Activated CD4-positive, alpha-beta T cell treated with anti-CD3 and anti-CD28 coated beads for 48 hours (primary cell): ENCODE measurements around the gene IRGC.
"Not testable (repeated sequence)": the region's sequence is repeated elsewhere in the genome, so short reads cannot be mapped to it uniquely, and the experiment has no call there.

Source experiments
- DNase-seq: peaks from one replicate; pipeline ENCODE4 v3.0.0-alpha.2; 2020

IRGC gene

DNA sequence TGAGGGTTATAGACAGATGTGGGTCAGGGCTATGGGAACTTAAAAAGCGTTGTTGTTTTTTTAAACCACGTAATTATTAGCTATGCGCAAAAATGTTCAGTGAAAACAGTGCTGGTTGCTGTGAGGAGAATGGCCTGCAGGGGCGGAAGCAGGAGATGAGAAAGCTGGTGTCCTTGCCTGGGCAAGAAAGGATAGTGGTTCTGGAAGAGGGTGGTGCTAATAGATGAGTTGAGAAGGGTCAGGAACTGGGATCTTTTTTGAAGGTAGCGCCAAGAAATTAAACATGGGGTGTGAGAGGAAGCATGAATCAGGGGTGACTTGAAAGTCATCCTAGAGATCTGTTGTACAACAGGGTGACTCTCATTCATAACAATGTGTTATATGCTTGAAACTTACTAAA lies 43.6 kb downstream of the IRGC start:
- no peak for DNase-seq

DNA sequence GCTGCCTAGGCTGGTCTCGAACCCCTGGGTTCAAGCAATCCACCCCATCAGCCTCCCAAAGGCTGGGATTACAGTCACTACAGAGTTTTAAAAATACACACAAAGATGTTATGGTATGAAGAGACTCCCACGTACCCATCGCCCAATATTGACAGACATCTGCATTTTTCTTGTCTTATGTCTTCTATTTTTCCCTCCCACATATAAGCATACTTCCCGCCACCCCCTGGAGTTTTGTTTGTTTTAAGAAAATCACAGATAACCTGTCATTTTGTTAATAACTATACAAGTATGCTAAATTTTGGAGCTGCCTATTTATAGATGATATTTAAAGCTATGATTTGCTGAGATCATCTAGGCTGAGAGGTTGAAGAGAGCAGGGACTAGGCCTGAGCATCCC lies 45.1 kb downstream of the IRGC start:
- no peak for DNase-seq

DNA sequence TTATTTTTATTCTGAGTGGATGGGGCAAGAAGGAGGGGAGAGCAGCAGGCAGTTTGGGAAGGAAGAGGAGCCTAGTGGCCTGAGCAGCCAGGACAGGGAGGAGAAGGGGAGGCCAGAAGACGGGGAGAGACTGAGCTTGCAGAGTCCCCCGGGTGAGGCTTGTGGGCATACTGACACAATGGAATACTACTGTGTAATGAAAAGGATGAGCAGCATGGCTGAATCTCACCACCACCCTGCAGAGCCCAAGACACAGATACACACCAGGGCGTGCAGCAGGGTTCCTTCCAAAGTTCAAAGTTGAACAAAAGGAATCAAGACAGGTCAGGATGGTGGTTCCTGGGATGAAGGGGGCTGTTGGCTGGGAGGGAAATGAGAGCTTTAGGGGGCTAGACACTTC lies 46.9 kb downstream of the IRGC start:
- DNase-seq = no peak

DNA sequence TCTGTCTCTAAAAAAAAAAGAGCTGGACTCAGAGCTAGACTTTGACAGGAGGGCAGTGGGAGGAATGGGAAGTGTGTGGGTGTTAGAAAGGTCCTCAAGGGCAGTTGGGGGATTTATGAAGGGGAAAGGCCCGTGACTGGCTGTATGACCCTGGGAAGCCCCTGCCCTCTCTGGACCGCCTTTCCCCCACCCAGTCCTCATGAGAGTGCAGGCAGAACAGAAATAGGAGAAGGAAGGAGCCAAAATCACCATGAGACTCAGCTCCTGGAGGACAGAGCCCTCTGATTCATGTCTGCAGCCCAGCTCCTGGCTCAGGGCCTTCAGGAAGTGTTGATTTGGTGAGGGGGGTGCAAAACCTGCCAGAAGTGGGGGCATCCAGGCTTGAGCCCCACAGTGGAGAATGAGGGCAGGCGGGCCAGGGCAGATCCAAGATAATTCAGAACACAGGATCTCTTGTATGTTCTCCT lies 47.6 kb downstream of the IRGC start:
- DNase-seq = no peak

DNA sequence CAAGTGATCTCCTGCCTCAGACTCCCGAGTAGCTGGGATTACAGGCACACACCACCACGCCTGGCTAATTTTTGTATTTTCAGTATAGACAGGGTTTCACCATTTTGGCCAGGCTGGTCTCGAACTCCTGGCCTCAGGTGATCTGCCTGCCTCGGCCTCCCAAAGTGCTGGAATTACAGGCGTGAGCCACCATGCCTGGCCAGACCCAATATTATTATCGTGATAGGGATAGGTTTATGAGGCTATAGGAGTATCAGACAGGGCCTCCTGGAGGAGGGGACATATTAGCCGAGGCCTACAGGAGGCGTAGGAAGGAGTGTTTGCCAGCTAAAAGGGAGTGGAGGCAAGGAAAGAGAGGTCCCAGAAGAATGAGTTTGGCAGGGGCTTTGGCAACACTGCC lies 48.8 kb downstream of the IRGC start:
- DNase-seq = not testable (repeated sequence)

DNA sequence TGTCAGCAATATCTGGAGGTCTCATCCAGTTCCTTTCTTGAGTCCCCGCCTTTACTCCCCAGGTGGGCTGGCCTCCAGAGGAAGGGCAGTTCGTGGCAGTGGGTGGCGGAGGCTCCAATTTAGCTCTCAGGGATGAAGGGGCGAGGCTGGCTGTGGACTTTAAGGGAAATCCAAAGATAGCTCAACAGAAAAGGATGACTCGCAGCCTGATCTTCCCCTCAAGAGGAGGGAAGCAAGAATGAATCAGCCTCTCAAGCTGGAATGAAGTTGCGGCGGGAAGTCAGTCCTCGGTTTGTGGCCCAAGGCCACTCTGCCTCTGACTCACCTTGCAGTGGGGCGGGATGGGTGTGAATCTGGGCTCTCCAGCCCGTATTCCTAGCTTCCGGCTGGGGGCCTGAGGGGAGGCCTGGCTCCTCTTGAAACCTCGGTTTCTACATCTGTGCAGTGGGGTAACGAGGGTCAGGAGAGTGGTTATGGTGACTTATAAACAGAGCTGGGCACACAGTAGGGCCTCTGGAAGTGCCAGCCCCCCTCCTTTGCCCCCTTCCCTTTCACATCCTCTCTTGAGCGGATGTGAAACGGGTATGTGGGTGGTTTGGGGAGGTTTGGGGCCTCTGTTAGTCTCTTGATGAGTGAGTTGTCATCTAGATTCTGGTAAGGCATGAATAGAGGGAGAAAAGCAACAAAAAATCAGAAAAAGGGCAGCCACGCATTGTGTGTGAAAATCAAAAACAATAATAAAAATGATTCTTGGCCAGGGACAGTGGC lies 49.4 kb downstream of the IRGC start:
- DNase-seq = peak; percentile 91

DNA sequence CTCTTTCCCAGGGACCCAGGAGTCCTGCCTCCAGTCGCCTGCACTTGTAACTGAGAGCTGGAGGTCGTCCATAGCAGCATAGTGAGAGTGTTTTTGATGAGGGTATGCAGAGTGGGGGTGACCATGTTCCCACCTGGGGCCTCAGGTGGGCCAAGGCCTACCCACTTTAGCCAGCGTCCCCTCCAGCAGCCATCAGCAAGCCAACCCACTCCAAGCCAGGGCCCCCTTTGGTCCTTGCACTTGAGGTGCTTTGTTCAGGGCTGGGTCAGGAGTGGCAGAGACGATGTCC lies 50.8 kb downstream of the IRGC start:
- no peak for DNase-seq

DNA sequence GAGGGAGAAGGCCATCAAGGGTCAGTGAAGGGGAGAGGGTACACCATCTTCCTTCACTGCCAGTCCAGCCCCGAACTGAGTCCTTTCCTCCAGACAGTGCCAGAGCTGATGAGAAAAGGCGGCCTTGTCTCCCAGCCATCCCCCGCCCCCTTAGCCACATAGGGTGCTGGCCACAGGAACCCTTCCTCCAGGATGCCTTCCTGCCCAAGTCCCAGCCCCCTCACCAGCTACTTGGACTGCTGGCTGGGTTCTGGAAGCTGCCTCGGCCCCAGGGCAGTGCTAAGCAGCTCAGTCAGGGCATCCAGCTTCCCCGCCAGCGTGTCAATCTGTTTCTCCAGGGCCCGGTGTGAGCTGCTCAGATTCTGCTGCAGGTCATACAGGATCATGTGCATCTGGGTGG lies 51.4 kb downstream of the IRGC start:
- no peak for DNase-seq

DNA sequence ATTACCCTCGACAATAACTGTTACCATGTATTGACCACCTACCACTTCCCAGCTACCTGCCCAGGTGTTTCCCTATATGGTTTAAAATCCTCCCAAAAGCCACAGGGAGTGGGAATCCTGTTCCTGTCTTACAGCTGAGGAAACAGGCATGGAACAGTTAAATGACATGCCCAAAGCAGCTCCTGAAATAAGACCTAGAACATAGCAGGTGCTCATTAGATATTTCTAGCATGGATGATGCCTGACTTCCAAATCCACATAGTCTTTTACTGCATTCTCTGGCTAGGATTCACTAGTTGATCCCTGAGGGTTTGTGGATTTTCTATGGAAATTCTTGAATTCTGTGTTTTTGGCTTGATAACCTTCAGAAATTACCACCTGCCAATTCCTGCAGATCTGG lies 51.9 kb downstream of the IRGC start:
- DNase-seq = no peak

DNA sequence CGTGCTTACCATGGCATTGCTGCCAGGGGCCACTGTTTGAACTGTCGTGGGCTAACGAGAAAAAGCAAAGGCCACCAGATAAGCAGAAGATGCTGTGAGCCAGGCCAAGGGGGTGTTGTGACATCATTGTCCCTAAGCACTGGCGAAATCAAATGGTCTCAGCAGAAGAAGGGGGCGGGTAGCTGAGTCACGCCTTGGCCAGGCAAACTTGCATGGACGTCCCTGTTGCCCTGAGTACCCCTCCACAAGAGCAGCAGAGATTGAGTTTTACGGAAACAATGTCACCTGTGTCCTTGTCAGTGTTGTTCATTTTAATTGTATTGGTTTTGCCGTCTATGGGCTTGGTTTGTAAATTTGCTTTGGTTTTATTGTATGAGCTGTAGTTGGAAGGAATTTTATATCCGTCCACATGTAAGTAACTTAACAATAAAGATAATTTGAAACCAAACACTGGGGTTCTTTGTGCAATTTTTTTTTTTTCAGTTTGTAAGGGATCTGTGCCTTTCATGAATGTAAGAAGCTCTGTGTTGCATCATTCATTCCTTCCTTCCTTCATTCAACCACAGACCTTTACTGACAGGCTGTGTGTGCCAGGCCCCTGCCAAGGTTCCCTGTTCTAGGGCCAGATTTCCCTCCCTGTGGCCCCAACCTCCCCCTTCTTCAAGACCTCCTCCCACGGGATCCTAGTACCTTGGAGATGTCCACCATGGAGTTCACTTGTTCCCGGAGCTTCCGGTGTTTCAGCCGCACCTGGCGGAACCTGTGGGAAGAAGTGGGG lies 52.6 kb downstream of the IRGC start:
- no peak for DNase-seq

DNA sequence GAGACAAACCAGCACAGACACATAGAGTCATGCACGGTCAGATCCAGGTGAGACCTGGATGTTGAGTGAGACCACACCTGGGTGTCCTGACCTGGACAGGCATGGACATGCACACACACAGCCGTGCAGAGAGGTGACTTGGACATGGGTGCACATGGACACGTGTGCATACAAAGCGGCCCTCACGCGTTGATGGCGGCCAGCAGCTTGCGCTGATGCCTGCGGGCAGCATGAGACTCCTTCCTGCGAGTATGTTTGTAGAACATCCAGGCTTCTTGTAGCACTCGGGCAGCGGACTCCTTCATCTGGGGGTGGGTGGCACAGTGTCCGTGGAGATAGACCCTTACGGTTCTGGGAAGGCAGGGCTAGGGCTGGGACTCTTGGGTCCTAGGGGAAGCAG lies 53.4 kb downstream of the IRGC start:
- DNase-seq = no peak
